ENCODE measurements around the gene PRSS36.

PRSS36 gene

DNA sequence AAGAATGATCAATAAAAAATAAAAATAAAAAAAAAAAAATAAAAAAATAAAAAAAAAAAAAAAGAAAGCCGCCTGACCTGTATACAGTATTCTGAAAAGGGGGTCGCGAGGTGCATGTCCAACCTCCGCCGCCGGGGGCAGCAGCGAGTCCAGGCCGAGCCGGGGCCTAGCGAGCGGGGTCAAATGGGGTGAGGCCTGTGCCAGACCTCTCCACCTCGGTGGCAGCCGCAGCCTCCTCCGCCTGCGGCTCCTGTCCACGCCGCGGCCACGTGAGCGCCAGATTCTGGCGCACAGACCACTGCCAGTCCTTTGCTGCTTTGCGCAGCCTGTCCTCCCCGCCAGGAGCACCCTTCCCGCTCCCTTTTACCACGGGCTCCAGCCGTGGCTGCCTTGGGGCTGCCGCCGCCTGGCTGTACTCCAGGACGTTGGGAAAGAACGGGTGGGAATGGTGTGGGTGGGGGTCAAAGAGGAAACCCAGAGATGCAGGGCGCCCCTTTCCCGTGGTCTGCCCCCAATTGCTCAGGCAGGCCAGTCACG lies 44.1 kb downstream of the PRSS36 start (continued):
- TF ChIP-seq ZNF558 (tag by site-specific recombination; IDR thresholded peaks at IDR 0.05) (no peak), ZNF140 (tag by site-specific recombination; IDR thresholded peaks at IDR 0.05) (no peak), ZNF26 (tag by site-specific recombination; IDR thresholded peaks at IDR 0.05) (no peak), ZNF211 (tag by site-specific recombination; IDR thresholded peaks at IDR 0.05; ENCODE audit: low read depth) (no peak), TSHZ1 (tag by site-specific recombination; IDR thresholded peaks at IDR 0.05; ENCODE audit: borderline replicate concordance) (no peak), ZNF544 (tag by site-specific recombination; IDR thresholded peaks at IDR 0.05) (no peak), PRDM4 (tag by site-specific recombination; IDR thresholded peaks at IDR 0.05) (no peak), ZFP3 (tag by site-specific recombination; IDR thresholded peaks at IDR 0.05; ENCODE audit: low read depth) (no peak), ZNF416 (tag by site-specific recombination; IDR thresholded peaks at IDR 0.05) (no peak), ZNF692 (tag by site-specific recombination; IDR thresholded peaks at IDR 0.05) (no peak), ZNF169 (tag by site-specific recombination; IDR thresholded peaks at IDR 0.05) (no peak), ZNF426 (tag by site-specific recombination; IDR thresholded peaks at IDR 0.05) (no peak), ZNF521 (tag by site-specific recombination; IDR thresholded peaks at IDR 0.05) (no peak), ZNF132 (tag by site-specific recombination; IDR thresholded peaks at IDR 0.05; ENCODE audit: borderline replicate concordance) (no peak), ZNF16 (tag by site-specific recombination; IDR thresholded peaks at IDR 0.05; ENCODE audit: low read depth) (no peak), ZNF585B (tag by site-specific recombination; IDR thresholded peaks at IDR 0.05) (no peak), ZNF626 (tag by site-specific recombination; IDR thresholded peaks at IDR 0.05) (no peak), ZNF555 (tag by site-specific recombination; conservative IDR thresholded peaks at IDR 0.05) (no peak), BCL11A (tag by site-specific recombination; IDR thresholded peaks at IDR 0.05; ENCODE audit: low read depth) (peak; percentile 72; the same call in 1 of the 2 replicates), GLIS2 (tag by site-specific recombination; IDR thresholded peaks at IDR 0.05) (no peak), GFI1B (tag by site-specific recombination; IDR thresholded peaks at IDR 0.05) (no peak), ZNF202 (tag by site-specific recombination; IDR thresholded peaks at IDR 0.05; ENCODE audit: borderline replicate concordance) (no peak), ZNF335 (tag by site-specific recombination; conservative IDR thresholded peaks at IDR 0.05) (peak; percentile 95), ZNF37A (tag by site-specific recombination; IDR thresholded peaks at IDR 0.05) (no peak), ZNF660 (tag by site-specific recombination; IDR thresholded peaks at IDR 0.05) (no peak), ZNF629 (tag by site-specific recombination; IDR thresholded peaks at IDR 0.05) (peak; percentile 56; the same call in 1 of the 2 replicates), ZNF830 (tag by site-specific recombination; IDR thresholded peaks at IDR 0.05; ENCODE audit: low read depth) (no peak), RBAK (tag by site-specific recombination; IDR thresholded peaks at IDR 0.05) (no peak), SCRT2 (tag by site-specific recombination; IDR thresholded peaks at IDR 0.05) (no peak), ZNF785 (tag by site-specific recombination; IDR thresholded peaks at IDR 0.05) (no peak), ZNF837 (tag by site-specific recombination; IDR thresholded peaks at IDR 0.05) (no peak)
- TF ChIP-seq, protein P1, sequence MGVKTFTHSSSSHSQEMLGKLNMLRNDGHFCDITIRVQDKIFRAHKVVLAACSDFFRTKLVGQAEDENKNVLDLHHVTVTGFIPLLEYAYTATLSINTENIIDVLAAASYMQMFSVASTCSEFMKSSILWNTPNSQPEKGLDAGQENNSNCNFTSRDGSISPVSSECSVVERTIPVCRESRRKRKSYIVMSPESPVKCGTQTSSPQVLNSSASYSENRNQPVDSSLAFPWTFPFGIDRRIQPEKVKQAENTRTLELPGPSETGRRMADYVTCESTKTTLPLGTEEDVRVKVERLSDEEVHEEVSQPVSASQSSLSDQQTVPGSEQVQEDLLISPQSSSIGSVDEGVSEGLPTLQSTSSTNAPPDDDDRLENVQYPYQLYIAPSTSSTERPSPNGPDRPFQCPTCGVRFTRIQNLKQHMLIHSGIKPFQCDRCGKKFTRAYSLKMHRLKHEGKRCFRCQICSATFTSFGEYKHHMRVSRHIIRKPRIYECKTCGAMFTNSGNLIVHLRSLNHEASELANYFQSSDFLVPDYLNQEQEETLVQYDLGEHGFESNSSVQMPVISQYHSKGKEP (tag by site-specific recombination; IDR thresholded peaks at IDR 0.05): no peak
